ENCODE data around the gene SGCE. TPM values are rescaled to one million over a fixed set of nuclear protein-coding genes. Genes with fewer than 3 reads are reported as not detected.

Gene SGCE, protein sequence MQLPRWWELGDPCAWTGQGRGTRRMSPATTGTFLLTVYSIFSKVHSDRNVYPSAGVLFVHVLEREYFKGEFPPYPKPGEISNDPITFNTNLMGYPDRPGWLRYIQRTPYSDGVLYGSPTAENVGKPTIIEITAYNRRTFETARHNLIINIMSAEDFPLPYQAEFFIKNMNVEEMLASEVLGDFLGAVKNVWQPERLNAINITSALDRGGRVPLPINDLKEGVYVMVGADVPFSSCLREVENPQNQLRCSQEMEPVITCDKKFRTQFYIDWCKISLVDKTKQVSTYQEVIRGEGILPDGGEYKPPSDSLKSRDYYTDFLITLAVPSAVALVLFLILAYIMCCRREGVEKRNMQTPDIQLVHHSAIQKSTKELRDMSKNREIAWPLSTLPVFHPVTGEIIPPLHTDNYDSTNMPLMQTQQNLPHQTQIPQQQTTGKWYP
- 91.7 and 113 TPM in 2 replicates for total RNA-seq

DNA sequence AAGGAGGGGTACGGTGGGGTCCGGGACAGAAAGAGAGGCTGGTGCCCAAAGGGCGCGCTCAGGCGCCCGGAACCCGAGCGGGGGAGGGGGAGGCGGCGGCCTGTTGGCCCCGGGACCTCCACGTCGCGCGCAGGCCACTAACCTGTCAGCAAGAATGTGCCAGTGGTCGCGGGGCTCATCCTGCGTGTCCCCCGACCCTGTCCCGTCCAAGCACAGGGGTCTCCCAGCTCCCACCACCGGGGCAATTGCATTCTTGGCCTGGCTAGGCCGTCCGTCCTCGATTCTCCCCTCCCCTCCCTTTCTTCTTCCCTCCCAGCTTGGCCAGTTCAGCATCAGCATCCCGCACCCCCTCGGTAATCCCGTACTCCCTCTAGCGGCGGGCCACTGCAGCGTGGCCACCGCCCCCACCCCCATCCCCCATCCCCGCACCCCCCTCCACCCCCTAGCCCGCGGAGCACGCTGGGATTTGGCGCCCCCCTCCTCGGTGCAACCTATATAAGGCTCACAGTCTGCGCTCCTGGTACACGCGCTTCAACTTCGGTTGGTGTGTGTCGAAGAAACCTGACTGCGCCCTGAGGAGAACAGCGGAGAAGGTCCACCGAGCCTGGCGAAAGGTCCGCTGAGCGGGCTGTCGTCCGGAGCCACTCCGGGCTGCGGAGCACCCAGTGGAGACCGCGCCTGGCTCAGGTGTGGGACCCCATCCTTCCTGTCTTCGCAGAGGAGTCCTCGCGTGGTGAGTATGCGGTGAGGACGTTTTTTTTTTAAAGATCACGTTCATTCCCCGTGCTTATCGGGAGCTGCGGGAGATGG, at the start of gene SGCE:
SGCE (minus strand) TSS at position 286 of the 810 bp plus-strand sequence; CDS start at position 251, 35 bp downstream.

Other genes with a start within 250 kb of the SGCE start
- 14.6 and 18.5 TPM in 2 replicates for gene CASD1, start 146.3 kb downstream of the SGCE start, total RNA-seq

Measured in hair follicle dermal papilla cell (primary cell).